A549 treated with AZD2906 at 1 μM for 4 hours (cell line): ENCODE data around the gene CHSY1. TPM values are rescaled to one million over a fixed set of nuclear protein-coding genes. Genes with fewer than 3 reads are reported as not detected.

Experiments used
- total RNA-seq: library from RNA; stranded (reverse); fragments of 200-300 nt; extraction: Qiagen RNA extraction; gene quantifications from 5 replicates; pipeline ENCODE4 v1.2.3, GENCODE V29; 2022

Gene CHSY1, protein sequence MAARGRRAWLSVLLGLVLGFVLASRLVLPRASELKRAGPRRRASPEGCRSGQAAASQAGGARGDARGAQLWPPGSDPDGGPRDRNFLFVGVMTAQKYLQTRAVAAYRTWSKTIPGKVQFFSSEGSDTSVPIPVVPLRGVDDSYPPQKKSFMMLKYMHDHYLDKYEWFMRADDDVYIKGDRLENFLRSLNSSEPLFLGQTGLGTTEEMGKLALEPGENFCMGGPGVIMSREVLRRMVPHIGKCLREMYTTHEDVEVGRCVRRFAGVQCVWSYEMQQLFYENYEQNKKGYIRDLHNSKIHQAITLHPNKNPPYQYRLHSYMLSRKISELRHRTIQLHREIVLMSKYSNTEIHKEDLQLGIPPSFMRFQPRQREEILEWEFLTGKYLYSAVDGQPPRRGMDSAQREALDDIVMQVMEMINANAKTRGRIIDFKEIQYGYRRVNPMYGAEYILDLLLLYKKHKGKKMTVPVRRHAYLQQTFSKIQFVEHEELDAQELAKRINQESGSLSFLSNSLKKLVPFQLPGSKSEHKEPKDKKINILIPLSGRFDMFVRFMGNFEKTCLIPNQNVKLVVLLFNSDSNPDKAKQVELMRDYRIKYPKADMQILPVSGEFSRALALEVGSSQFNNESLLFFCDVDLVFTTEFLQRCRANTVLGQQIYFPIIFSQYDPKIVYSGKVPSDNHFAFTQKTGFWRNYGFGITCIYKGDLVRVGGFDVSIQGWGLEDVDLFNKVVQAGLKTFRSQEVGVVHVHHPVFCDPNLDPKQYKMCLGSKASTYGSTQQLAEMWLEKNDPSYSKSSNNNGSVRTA
- 21.5 to 32.1 TPM (median 24.3 TPM) in 5 replicates for total RNA-seq

DNA sequence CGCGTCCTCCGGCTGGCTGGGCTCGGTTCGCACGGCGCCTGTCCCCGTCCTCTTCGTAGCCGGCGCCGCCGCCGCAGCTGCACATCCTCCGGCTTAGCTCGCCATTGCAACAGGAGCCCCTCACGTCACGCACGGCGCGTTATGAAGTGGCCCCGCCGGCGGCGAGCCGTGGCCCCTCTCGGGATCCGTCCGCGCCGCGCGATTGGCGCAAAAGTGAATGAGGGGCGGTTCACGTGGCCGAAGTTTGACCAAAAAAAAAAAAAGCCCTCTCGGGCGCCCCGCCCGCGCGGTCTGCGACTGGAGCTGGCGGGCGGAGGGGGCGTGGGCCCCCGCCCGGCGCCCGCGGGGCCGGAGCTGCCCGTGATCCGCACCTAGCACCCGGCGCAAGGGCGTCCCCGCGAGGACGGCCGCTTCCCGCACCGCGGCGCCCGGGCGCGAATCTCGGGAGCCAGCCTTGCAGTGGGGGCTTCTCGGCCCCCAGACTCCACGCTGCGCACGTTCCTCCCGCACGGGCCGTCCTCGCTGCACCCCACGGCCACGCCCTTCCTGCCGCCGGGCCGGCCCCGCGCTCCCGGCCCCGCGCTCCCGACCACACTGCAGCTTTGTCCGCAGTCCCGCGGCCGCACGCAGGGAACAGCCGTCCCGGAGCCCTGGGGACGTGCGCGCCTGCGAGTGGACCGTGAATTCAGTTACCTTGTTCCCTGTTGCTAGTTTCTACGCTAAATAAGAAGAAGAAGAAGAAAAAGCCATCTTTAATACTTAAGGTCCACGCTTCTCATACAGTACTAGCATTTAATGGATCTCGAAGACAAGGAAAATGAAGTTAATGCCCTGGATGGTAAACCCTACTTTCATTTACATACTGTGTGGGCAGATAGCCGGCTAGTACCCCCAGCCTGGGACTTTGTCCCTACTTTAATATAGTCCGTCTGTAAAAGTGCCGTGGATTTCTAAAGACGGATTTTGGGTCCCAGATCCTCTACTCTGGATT is at the start of gene CHSY1:
Gene CHSY1, minus strand, starts transcription at position 219 of the 991 bp plus-strand sequence. CDS start 592 bp downstream, outside the sequence.

DNA sequence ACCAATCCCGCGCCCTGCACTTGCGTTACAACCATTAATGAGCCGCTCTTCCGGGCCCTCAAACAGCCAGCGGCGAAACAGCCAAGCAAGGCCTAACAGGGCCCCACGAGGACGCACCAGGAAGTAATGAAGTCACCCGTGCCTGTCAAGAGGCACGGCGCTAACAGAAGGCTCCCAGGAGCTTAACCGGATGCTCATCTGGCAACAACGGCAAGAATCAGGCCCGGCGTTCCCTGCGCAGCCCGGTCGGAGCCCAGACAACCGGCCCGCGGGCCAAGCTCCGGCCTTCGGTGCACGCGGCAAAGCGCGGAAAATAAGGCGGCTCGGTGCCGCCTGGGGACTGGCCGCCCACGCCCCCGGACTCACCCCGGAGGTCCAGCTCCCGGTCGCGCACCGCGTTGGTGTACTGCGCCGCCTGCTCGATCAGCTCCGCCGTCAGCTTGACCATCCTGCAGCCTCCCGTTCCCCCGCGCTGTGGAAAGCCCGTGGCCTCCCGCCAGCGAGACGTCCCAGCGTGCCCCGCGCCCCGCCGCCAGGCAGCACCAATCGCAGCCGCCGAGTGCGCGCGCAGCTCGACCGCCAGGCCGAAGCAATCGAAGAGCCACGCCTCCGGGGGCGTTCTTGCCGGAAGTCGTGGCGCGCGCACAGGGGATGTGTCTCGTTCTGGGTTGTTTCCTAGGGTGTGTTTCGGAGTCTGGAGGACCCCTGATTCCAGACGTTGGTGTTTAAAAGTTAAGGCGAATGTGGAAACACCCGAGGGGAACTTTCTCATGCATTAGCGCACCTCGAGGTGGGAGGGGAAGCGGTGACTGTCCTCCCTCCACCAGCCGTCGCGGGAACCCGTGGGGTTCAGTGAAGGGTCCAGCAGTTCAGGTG is 43.1 kb upstream of the CHSY1 start, which contains the start of gene SNRPA1:
Gene SNRPA1, minus strand, starts transcription at position 518 of the 876 bp plus-strand sequence. Its CDS starts 70 bp downstream, at position 448.

DNA sequence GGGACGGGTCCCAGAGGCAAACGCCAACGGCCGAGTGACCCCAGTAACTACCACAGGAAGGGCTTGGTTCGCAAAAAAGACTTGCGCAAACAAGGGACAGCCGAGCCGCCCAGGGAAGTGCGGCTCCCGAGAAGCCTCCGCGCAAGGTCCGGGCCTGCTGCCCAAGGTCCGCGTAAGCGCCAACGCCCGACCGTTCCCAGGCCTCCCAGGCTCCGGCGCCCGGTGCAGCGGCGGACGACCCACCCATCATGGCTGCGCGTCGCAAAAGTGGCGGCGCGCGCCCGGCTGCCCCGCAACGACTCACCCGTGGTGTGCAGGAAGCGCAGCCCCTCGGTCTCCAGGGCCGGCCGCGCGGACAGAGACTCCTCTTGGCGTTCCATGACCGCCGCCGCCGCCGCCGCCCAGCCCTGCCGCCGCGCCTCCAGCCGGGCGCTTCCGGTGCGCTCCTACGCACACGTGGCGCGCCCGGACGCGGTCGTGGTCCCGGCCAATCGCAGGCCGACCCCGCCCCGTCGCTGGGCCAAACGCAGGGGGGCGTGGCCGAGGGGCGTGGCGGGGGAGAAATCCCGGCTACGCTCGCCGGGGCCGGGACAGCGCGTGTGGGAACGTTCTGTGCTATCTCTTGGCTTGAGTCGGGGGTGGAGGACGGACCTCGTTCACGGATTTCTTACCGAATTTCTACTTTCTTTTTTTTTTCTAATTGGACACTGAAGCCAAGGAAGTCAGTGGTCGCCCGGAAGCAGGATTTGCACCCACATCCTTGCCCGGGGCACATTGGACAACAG is 25.4 kb upstream of the CHSY1 start, which contains the start of gene SELENOS:
Gene SELENOS, minus strand, starts transcription at position 448 of the 785 bp plus-strand sequence. Its CDS starts 68 bp downstream, at position 380.

Other genes starting within 250 kb of the CHSY1 start
- gene SELENOS, start 25.4 kb upstream of the CHSY1 start, total RNA-seq, result 170 to 184 TPM (median 175 TPM) in 5 replicates
- 112 to 120 TPM (median 114 TPM) in 5 replicates for gene SNRPA1, start 43.2 kb upstream of the CHSY1 start, total RNA-seq
- 12.0 to 14.0 TPM (median 13.7 TPM) in 5 replicates for gene PCSK6, start 237.7 kb upstream of the CHSY1 start, total RNA-seq